ENCODE data around the gene FBLN2. TPM values are rescaled to one million over a fixed set of nuclear protein-coding genes. Genes with fewer than 3 reads are reported as not detected.

The FBLN2 gene
- polyA plus RNA-seq, 2 of the 4 experiments (the other 2 are of a cell fraction), result 1.1 to 2.7 TPM

DNA sequence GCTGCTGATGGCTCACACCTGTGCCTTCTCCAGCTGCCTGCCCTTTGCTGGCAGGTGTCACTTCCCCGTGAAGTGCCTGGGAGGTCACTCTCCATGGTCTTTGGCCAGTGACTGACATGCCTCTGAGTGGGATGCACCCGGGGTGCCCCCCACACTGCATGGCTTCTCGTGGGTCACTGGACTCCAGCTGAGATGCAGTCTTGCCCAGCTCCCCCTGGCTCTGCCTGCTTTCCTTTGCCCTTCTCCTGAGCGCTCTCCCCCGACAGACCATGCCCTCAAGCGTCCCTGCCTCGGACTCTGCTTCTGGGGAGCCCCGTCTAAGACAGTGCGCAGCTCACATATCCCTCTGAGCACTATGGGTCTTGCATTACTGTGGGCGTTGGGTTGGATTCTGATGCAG is 14.4 kb downstream of the FBLN2 start:
- 72% methylated on average over 9 of the region's 10 CpGs for WGBS (ENCODE audit: missing lambda C conversion rate)
- Histone ChIP-seq H3K4me2 (no peak overlapping the region), H3K4me1 (no peaks in the 10 kb centered on the region), H3K9me3 (no peaks in the 10 kb centered on the region), H3K4me3 (no peak overlapping the region), H3K27ac (no peak overlapping the region)
- ATAC-seq, result no peak
- ChIA-PET CTCF (interaction anchor here (0.8 to 1.5 kb wide), 6 partner anchors 11 to 88 kb away, joined by 3 to 5 read pairs (median 3); no protein-coding TSS in a partner anchor), POLR2A (no interaction called here)
- TF ChIP-seq FOSL2 (IDR thresholded peaks at IDR 0.05) (no peak), FOSL2 (CRISPR knock-in tag; IDR thresholded peaks at IDR 0.05) (no peak), CBX8 (IDR thresholded peaks at IDR 0.05) (no peak), NFE2L2 (conservative IDR thresholded peaks at IDR 0.05; ENCODE audit: low read length) (no peak), HOXB13 (CRISPR knock-in tag; IDR thresholded peaks at IDR 0.05; ENCODE audit: low read depth) (no peak), HEYL (CRISPR knock-in tag; IDR thresholded peaks at IDR 0.05) (no peak), MAZ (IDR thresholded peaks at IDR 0.05; ENCODE audit: borderline replicate concordance, low read depth, low read length) (no peak), JUNB (IDR thresholded peaks at IDR 0.05) (no peak), HOXB5 (CRISPR knock-in tag; IDR thresholded peaks at IDR 0.05) (no peak), NPAS2 (CRISPR knock-in tag; IDR thresholded peaks at IDR 0.05; ENCODE audit: borderline replicate concordance) (no peak), KDM1A (IDR thresholded peaks at IDR 0.05; ENCODE audit: low read depth) (no peak), PHF8 (IDR thresholded peaks at IDR 0.05; ENCODE audit: borderline replicate concordance, low read depth) (no peak), SMC3 (IDR thresholded peaks at IDR 0.05) (no peak), ZFP36 (IDR thresholded peaks at IDR 0.05; ENCODE audit: borderline replicate concordance, partially characterized antibody) (no peak)
- TF ChIP-seq, protein P1, sequence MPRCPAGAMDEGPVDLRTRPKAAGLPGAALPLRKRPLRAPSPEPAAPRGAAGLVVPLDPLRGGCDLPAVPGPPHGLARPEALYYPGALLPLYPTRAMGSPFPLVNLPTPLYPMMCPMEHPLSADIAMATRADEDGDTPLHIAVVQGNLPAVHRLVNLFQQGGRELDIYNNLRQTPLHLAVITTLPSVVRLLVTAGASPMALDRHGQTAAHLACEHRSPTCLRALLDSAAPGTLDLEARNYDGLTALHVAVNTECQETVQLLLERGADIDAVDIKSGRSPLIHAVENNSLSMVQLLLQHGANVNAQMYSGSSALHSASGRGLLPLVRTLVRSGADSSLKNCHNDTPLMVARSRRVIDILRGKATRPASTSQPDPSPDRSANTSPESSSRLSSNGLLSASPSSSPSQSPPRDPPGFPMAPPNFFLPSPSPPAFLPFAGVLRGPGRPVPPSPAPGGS (IDR thresholded peaks at IDR 0.05), result no peak
- TF ChIP-seq, protein P2, sequence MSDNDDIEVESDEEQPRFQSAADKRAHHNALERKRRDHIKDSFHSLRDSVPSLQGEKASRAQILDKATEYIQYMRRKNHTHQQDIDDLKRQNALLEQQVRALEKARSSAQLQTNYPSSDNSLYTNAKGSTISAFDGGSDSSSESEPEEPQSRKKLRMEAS (IDR thresholded peaks at IDR 0.05), result no peak
- TF ChIP-seq, protein P3, sequence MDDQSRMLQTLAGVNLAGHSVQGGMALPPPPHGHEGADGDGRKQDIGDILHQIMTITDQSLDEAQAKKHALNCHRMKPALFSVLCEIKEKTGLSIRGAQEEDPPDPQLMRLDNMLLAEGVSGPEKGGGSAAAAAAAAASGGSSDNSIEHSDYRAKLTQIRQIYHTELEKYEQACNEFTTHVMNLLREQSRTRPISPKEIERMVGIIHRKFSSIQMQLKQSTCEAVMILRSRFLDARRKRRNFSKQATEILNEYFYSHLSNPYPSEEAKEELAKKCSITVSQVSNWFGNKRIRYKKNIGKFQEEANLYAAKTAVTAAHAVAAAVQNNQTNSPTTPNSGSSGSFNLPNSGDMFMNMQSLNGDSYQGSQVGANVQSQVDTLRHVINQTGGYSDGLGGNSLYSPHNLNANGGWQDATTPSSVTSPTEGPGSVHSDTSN (IDR thresholded peaks at IDR 0.05), result no peak
- FAIRE-seq, result no peak
- no peak for DNase-seq (ENCODE audit: low read depth in 1 of 2, low spot score in 1 of 2)

DNA sequence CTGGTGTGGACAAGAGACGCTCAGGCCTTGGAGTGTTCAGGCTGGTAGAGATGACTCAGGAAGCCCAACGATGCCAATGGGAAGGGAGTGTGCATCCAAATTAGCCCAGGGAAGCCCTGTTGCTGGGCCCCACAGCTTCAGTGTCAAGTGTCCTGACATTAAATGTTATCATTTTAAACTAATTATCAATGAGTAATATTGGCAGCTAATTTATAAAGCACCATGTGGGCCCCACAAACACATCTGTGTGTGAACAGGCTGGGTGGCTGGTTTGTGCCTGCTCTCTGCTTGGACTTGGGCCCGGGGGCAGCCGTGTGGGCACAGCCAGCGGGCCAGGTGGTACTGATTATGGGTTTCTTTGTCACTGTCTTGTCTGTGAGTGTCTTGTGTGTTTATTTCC is 15.0 kb downstream of the FBLN2 start:
- Histone ChIP-seq H3K4me1 (no peaks in the 10 kb centered on the region), H3K4me3 (no peak overlapping the region), H3K27ac (no peak overlapping the region), H3K9me3 (no peaks in the 10 kb centered on the region), H3K4me2 (no peak overlapping the region)
- WGBS (ENCODE audit: missing lambda C conversion rate), result 79% methylated on average over 4 of the region's 5 CpGs
- no peak for DNase-seq (ENCODE audit: low read depth in 1 of 2, low spot score in 1 of 2)
- ATAC-seq, result no peak
- ChIA-PET CTCF (interaction anchor here (0.8 to 1.5 kb wide), 6 partner anchors 10 to 87 kb away, joined by 3 to 5 read pairs (median 3); no protein-coding TSS in a partner anchor), POLR2A (no interaction called here)
- FAIRE-seq, result no peak
- TF ChIP-seq, protein P4, sequence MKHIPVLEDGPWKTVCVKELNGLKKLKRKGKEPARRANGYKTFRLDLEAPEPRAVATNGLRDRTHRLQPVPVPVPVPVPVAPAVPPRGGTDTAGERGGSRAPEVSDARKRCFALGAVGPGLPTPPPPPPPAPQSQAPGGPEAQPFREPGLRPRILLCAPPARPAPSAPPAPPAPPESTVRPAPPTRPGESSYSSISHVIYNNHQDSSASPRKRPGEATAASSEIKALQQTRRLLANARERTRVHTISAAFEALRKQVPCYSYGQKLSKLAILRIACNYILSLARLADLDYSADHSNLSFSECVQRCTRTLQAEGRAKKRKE (CRISPR knock-in tag; IDR thresholded peaks at IDR 0.05; ENCODE audit: low read depth), result no peak
- TF ChIP-seq RNF2 (IDR thresholded peaks at IDR 0.05; ENCODE audit: borderline replicate concordance, low read depth) (no peak), MAFK (IDR thresholded peaks at IDR 0.05; ENCODE audit: partially characterized antibody) (no peak), KDM1A (IDR thresholded peaks at IDR 0.05; ENCODE audit: low read depth) (no peak), PHF8 (IDR thresholded peaks at IDR 0.05; ENCODE audit: borderline replicate concordance, low read depth) (no peak), SREBF2 (IDR thresholded peaks at IDR 0.05) (no peak), GATA3 (IDR thresholded peaks at IDR 0.05; ENCODE audit: borderline replicate concordance) (no peak), NFE2L2 (conservative IDR thresholded peaks at IDR 0.05; ENCODE audit: low read length) (no peak), BHLHE40 (IDR thresholded peaks at IDR 0.05; ENCODE audit: low read depth, low read length) (no peak), JUN (IDR thresholded peaks at IDR 0.05) (no peak), JUNB (IDR thresholded peaks at IDR 0.05) (no peak), NR3C1 (IDR thresholded peaks at IDR 0.05) (no peak), EP300 (IDR thresholded peaks at IDR 0.05) (no peak), CBX8 (IDR thresholded peaks at IDR 0.05) (no peak)
- TF ChIP-seq, protein P5, sequence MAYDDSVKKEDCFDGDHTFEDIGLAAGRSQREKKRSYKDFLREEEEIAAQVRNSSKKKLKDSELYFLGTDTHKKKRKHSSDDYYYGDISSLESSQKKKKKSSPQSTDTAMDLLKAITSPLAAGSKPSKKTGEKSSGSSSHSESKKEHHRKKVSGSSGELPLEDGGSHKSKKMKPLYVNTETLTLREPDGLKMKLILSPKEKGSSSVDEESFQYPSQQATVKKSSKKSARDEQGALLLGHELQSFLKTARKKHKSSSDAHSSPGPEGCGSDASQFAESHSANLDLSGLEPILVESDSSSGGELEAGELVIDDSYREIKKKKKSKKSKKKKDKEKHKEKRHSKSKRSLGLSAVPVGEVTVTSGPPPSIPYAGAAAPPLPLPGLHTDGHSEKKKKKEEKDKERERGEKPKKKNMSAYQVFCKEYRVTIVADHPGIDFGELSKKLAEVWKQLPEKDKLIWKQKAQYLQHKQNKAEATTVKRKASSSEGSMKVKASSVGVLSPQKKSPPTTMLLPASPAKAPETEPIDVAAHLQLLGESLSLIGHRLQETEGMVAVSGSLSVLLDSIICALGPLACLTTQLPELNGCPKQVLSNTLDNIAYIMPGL (CRISPR knock-in tag; IDR thresholded peaks at IDR 0.05; ENCODE audit: borderline replicate concordance), result no peak
- TF ChIP-seq, protein P6, sequence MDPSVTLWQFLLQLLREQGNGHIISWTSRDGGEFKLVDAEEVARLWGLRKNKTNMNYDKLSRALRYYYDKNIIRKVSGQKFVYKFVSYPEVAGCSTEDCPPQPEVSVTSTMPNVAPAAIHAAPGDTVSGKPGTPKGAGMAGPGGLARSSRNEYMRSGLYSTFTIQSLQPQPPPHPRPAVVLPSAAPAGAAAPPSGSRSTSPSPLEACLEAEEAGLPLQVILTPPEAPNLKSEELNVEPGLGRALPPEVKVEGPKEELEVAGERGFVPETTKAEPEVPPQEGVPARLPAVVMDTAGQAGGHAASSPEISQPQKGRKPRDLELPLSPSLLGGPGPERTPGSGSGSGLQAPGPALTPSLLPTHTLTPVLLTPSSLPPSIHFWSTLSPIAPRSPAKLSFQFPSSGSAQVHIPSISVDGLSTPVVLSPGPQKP (IDR thresholded peaks at IDR 0.05; ENCODE audit: low read depth, low read length), result no peak
- TF ChIP-seq, protein P7, sequence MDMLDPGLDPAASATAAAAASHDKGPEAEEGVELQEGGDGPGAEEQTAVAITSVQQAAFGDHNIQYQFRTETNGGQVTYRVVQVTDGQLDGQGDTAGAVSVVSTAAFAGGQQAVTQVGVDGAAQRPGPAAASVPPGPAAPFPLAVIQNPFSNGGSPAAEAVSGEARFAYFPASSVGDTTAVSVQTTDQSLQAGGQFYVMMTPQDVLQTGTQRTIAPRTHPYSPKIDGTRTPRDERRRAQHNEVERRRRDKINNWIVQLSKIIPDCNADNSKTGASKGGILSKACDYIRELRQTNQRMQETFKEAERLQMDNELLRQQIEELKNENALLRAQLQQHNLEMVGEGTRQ (IDR thresholded peaks at IDR 0.05), result no peak
- TF ChIP-seq, protein P8, sequence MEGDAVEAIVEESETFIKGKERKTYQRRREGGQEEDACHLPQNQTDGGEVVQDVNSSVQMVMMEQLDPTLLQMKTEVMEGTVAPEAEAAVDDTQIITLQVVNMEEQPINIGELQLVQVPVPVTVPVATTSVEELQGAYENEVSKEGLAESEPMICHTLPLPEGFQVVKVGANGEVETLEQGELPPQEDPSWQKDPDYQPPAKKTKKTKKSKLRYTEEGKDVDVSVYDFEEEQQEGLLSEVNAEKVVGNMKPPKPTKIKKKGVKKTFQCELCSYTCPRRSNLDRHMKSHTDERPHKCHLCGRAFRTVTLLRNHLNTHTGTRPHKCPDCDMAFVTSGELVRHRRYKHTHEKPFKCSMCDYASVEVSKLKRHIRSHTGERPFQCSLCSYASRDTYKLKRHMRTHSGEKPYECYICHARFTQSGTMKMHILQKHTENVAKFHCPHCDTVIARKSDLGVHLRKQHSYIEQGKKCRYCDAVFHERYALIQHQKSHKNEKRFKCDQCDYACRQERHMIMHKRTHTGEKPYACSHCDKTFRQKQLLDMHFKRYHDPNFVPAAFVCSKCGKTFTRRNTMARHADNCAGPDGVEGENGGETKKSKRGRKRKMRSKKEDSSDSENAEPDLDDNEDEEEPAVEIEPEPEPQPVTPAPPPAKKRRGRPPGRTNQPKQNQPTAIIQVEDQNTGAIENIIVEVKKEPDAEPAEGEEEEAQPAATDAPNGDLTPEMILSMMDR (IDR thresholded peaks at IDR 0.05), result no peak

All from A549 (cell line).